Astrocyte of the cerebellum (primary cell): ENCODE results near the gene VSX1.

Source experiments
- DNase-seq: peaks from one replicate; pipeline ENCODE4 v3.0.0-alpha.2; 2011; ENCODE audit warnings: low read depth
- H3K4me3 ChIP-seq: 2 replicates; pipeline ENCODE4 v1.5.1; 2011; ENCODE audit warnings: mild to moderate bottlenecking, low read depth, low read length, moderate library complexity
- in situ Hi-C: cut with HindIII; loops from 2 replicates; pipeline ENCODE4 v1.10.0; 2017; ENCODE audit warnings: low sequenced_read_pairs
- TF ChIP-seq, protein P1 (sequence below): IDR thresholded peaks from 2 replicates; pipeline ENCODE4 v1.5.1; 2012; ENCODE audit warnings: low read length, low read depth, moderate library complexity, mild to moderate bottlenecking; ENCODE audit errors: missing control alignments

Gene VSX1

GRCh38 chr20:25083141-25083772, 1.3 kb upstream of the VSX1 start:
- TF ChIP-seq, protein P1, sequence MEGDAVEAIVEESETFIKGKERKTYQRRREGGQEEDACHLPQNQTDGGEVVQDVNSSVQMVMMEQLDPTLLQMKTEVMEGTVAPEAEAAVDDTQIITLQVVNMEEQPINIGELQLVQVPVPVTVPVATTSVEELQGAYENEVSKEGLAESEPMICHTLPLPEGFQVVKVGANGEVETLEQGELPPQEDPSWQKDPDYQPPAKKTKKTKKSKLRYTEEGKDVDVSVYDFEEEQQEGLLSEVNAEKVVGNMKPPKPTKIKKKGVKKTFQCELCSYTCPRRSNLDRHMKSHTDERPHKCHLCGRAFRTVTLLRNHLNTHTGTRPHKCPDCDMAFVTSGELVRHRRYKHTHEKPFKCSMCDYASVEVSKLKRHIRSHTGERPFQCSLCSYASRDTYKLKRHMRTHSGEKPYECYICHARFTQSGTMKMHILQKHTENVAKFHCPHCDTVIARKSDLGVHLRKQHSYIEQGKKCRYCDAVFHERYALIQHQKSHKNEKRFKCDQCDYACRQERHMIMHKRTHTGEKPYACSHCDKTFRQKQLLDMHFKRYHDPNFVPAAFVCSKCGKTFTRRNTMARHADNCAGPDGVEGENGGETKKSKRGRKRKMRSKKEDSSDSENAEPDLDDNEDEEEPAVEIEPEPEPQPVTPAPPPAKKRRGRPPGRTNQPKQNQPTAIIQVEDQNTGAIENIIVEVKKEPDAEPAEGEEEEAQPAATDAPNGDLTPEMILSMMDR, result no peak
- no peak for DNase-seq
- H3K4me3 ChIP-seq, result no peak overlapping the region
- in situ Hi-C loops, result no loop called here

- H3K4me3 ChIP-seq, result no peak overlapping the region
- TF ChIP-seq, protein P1, result no peak
- no peak for DNase-seq
- in situ Hi-C loops, result no loop called here
These were observed 545 bp upstream of the VSX1 start for GRCh38 chr20:25082498-25082873.

- DNase-seq, result no peak
- TF ChIP-seq, protein P1, result no peak
- H3K4me3 ChIP-seq, result no peak overlapping the region
- in situ Hi-C loops, result no loop called here
These were observed 744 bp downstream of the VSX1 start for GRCh38 chr20:25081065-25081729.

- TF ChIP-seq, protein P1, result no peak
- in situ Hi-C loops, result no loop called here
- H3K4me3 ChIP-seq, result no peak overlapping the region
- no peak for DNase-seq
These were observed 2.8 kb downstream of the VSX1 start for GRCh38 chr20:25079171-25079570.

DNA sequence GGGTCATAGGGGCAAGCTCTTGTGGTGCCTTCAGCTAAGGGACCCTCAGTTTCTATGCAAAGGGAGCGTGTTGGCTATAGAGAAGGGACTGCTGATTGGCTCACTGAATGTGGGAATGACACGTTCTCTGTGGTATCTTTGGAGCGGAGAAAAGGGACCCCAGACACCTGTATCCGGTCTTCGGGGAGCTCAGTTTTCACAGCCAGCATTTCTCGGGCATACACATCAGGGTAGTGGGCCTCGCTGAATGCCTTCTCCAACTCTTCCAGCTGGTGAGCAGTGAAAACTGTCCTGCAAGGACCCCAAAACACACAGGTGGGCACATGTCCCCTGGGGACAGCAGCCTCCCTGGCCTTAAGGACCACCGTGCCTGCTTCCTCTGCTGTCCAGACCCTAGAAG, 3.3 kb downstream of the VSX1 start:
- in situ Hi-C loops, result no loop called here

DNA sequence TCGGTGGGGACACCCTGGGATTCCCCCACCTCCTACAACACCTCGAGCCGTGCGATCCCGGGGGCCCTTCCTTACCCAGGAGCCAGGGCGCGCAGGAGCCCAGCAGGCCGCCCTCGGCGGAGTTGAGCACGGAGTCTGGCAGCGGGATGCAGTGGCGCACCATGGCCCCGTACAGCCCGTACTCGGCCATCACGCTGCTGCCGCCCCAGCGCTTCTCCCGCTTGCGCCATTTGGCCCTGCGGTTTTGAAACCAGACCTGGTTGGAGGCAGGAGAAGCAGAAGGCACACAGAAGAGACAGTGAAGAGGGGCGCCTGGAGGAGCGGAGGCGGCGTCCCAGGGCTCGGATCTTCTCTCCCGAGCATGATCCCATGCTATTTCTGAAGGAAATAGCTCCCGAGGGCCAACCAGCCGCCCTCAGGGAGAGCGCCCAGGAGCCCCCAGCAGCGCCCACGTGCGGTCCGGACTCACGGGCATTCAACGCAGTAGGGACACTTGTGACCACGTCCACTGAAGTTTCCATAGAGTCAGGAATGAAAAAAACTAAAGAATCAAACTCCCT, 4.3 kb downstream of the VSX1 start:
- peak overlapping the region; percentile 0 for H3K4me3 ChIP-seq
- in situ Hi-C loops, result no loop called here

More for the DNA sequence above, 3.3 kb downstream of the VSX1 start:
- H3K4me3 ChIP-seq, result no peak overlapping the region
- DNase-seq, result no peak
- TF ChIP-seq, protein P1, result no peak

More for the DNA sequence above, 4.3 kb downstream of the VSX1 start:
- DNase-seq, result no peak
- TF ChIP-seq, protein P1, result no peak
